Activated CD4-positive, alpha-beta T cell treated with anti-CD3 and anti-CD28 coated beads, Interleukin-2, amount 10 ng/mL, durations not matched to agents 24 days and 14 days (primary cell): Measurements from ENCODE around the gene HHAT. TPM values are rescaled to one million over a fixed set of nuclear protein-coding genes. Genes with fewer than 3 reads are reported as not detected.

Experiments used
- total RNA-seq: library from RNA; stranded (reverse); gene quantifications from 2 replicates; pipeline ENCODE4 v1.2.3, GENCODE V29; 2022

Gene HHAT
- total RNA-seq, 1 donor from 2014 or later, result 0.47 TPM

Other genes starting within 250 kb of the HHAT start
- gene SERTAD4, start 96.1 kb upstream of the HHAT start, total RNA-seq, result not detected in 2 replicates